Lower leg skin (tissue), 4 donors: ENCODE measurements around the gene RAB3C. TPM values are rescaled to one million over a fixed set of nuclear protein-coding genes. Genes with fewer than 3 reads are reported as not detected.
"Not testable (repeated sequence)": the region's sequence is repeated elsewhere in the genome, so short reads cannot be mapped to it uniquely, and the experiment has no call there.

Experiments used
- DNase-seq, 2 donors: peaks; one replicate each; pipeline ENCODE4 v3.0.0-alpha.2; 2019; ENCODE audit warnings: low spot score in 2 of 2
- H3K4me3 ChIP-seq: fragments of 200-600 bp; sonication (generic); 2 replicates; pipeline ENCODE4 v1.5.1; 2017; ENCODE audit warnings: mild to moderate bottlenecking, low read depth; ENCODE audit not compliant: poor library complexity, severe bottlenecking
- POLR2A ChIP-seq, 2 donors: fragments of 450-650 bp; IDR thresholded peaks; one replicate each; pipeline ENCODE4 v1.6.1; 2016 to 2017; ENCODE audit warnings: antibody characterized with exemption in 2 of 2, mild to moderate bottlenecking in 1 of 2, moderate library complexity in 1 of 2
- WGBS, 2 donors: methylation state at CpG; one replicate each; pipeline ENCODE4 v1.1.5; 2018; 5-methylcytosine and 5-hydroxymethylcytosine counted together
- intact Hi-C: fragments of 100-400 bp; cut with DNase I; formaldehyde crosslinking; loops from one replicate; pipeline ENCODE4 v1.15.0; 2023; ENCODE audit warnings: low total_unique reads
- total RNA-seq, 4 donors: library from RNA; depleted of rRNA; stranded (reverse); fragments of >200 nt; gene quantifications; one replicate each; pipeline ENCODE4 v1.1.0, GENCODE V29; 2016
- TF ChIP-seq, protein P1 (sequence below), 3 donors: fragments of 450-650 bp; IDR thresholded peaks; one replicate each; pipeline ENCODE4 v1.5.1; 2016; ENCODE audit warnings: antibody characterized with exemption in 3 of 3, mild to moderate bottlenecking in 3 of 3, moderate library complexity in 2 of 3

Gene RAB3C
- total RNA-seq, 4 donors from 2014 or later, result 0.04 to 1.2 (median 0.14) TPM

DNA sequence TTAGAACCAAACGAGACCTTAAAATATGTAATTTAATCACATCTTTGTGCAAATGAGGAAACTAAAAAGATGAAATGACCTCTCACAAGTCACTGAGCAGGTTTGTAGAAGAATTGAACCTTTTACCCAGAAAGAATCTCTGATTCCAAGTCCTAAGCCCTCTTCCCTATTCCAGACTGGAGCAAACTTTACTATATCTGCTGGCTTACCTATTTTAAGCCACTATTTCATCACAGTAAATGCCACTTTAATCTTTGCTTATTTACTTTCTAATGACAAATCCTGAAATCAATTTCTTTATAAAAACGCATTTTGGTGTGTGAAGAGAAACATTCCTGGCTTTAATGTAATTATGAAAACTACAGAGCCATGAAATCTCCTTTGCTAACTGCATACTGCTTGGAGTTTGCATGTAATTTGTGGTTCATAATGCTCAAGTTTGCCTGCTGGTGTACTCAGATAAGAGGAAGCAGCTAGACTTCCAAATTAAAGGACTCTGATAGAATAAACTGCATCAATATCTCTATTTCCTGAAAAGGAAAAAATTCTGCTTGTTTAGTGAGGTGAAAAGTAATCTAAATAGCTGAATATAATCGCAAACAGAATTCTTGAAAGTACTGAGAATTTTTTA, 121.2 kb downstream of the RAB3C start:
- TF ChIP-seq POLR2A (IDR thresholded peaks at IDR 0.05), result no peak
- TF ChIP-seq, protein P1, sequence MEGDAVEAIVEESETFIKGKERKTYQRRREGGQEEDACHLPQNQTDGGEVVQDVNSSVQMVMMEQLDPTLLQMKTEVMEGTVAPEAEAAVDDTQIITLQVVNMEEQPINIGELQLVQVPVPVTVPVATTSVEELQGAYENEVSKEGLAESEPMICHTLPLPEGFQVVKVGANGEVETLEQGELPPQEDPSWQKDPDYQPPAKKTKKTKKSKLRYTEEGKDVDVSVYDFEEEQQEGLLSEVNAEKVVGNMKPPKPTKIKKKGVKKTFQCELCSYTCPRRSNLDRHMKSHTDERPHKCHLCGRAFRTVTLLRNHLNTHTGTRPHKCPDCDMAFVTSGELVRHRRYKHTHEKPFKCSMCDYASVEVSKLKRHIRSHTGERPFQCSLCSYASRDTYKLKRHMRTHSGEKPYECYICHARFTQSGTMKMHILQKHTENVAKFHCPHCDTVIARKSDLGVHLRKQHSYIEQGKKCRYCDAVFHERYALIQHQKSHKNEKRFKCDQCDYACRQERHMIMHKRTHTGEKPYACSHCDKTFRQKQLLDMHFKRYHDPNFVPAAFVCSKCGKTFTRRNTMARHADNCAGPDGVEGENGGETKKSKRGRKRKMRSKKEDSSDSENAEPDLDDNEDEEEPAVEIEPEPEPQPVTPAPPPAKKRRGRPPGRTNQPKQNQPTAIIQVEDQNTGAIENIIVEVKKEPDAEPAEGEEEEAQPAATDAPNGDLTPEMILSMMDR (IDR thresholded peaks at IDR 0.05), result no peak
- WGBS, 2 donors, result 72 to 77% methylated on average over 3 of the region's 3 CpGs
- H3K4me3 ChIP-seq, result no peak overlapping the region
- no peak for DNase-seq
- intact Hi-C loops, result no loop called here

DNA sequence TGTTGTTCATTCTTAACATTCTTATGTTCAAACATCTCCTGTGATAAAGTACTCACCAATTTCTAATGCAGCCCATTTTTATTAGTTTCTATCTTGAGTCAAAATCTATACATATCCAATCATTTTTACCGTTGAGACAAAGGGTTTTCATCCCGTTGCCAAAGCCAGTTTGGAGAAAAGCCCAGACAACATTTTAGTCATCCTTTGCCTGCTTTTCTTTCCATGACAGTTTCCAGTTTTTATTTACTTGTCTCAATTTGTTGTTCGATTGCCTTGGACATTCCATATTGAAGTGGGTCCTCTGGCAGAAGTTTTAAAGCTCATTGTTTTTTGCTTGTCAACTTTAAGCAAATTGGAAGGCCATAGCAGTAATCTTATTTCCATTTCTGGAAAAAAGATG, 123.9 kb downstream of the RAB3C start:
- no peak for DNase-seq
- H3K4me3 ChIP-seq, result no peak overlapping the region
- WGBS, 2 donors, result 24 to 32% methylated on average over 3 of the region's 3 CpGs
- intact Hi-C loops, result no loop called here
- TF ChIP-seq, protein P1 (IDR thresholded peaks at IDR 0.05), result no peak
- no peak for TF ChIP-seq POLR2A (IDR thresholded peaks at IDR 0.05)

DNA sequence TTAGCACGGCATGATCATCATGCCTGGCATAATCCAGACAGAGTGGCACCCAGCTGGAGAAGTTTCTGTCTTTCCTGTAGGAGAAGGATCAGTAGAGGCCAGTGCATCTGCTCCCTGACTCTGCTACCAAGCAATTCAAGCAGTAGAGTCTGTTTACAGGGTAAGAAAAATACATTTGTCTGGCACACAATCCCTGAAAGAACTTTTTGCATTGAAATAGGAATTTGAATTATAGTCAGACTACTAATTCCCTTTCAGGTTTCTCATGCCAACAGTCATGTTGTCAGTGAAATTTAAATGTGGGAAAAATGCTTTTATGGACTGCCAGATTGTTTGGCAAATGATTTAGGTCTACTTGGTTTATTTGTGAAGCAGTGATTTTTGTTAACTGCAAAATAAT, 125.6 kb downstream of the RAB3C start:
- intact Hi-C loops, result no loop called here
- no peak overlapping the region for H3K4me3 ChIP-seq
- WGBS, 2 donors, result 63 to 69% methylated on average over 1 of the region's 1 CpG
- TF ChIP-seq POLR2A (IDR thresholded peaks at IDR 0.05), result no peak
- TF ChIP-seq, protein P1 (IDR thresholded peaks at IDR 0.05), result no peak
- DNase-seq, result no peak

DNA sequence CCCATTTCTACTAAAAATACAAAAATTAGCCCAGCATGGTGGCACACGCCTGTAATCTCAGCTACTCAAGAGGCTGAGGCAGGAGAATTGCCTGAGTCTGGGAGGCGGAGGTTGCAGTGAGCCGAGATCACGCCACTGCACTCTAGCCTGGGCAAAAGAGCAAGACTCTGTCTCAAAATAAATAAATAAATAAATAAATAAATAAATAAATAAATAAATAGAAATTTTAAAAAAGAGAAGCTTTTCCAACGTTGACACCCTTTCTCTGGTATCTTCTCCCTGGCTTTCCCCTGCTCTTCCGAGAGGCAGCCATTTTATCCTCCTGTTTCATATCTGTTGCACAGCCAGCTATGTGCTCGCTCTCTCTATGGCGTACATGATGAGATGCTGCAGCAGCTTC, 127.5 kb downstream of the RAB3C start:
- DNase-seq, H3K4me3 ChIP-seq, intact Hi-C loops: not testable (repeated sequence)
- 93 to 96% methylated on average over 8 of the region's 8 CpGs for WGBS, 2 donors

DNA sequence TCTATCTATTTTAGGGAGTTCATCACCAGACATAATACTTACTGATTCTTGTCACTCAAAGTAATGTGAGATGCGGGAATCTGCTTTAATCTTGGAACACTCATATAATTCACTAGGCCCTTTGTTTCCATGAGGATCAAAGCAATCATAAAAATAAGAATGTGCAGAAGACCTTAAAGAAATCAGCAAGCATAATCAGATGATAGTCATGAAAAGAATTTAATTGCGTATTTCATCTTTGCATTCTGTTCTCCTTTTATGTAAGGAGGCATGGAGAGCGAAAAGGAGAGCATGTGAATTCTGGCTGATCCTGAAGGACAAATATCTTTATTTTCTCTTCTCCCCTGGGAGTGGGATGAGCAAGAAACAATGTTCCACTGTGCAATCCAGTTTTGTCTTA, 128.0 kb downstream of the RAB3C start:
- H3K4me3 ChIP-seq, result no peak overlapping the region
- intact Hi-C loops, result no loop called here
- 86 to 89% methylated on average over 3 of the region's 3 CpGs for WGBS, 2 donors
- no peak for DNase-seq
- no peak for TF ChIP-seq POLR2A (IDR thresholded peaks at IDR 0.05)
- TF ChIP-seq, protein P1 (IDR thresholded peaks at IDR 0.05), result no peak

DNA sequence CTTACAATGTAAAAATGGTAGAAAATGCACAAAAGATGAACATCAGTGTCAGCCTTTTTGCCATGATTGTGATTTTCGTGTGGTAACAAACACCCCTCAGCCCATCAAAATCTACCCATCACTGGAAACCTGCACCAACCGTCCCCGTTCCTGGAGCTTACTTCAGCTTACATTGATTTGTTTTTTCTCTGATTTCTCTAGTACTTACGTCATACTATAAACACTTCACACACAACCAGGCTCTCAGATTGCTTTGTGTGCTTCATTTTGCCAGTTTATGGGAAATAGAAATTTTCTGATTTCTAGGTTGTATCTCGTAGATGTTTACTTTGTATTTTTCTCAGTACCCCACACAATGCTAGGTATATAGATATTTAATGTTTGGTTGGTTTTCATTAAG, 129.1 kb downstream of the RAB3C start:
- TF ChIP-seq, protein P1 (IDR thresholded peaks at IDR 0.05), result no peak
- no peak for TF ChIP-seq POLR2A (IDR thresholded peaks at IDR 0.05)
- no peak for DNase-seq
- no peak overlapping the region for H3K4me3 ChIP-seq
- intact Hi-C loops, result no loop called here
- WGBS, 2 donors, result 91 to 92% methylated on average over 5 of the region's 5 CpGs
